Parathyroid adenoma (tissue), 2 donors: ENCODE data around the gene ZDHHC3.

Experiments used
- H2AFZ ChIP-seq: fragments of 300-600 bp; sonication (generic); one replicate; pipeline ENCODE4 v1.7.0; 2017; ENCODE audit warnings: antibody characterized with exemption, mild to moderate bottlenecking
- H3K27ac ChIP-seq: fragments of 300-600 bp; sonication (generic); one replicate; pipeline ENCODE4 v1.7.0; 2017
- H3K27me3 ChIP-seq: fragments of 300-600 bp; sonication (generic); one replicate; pipeline ENCODE4 v1.7.0; 2017; ENCODE audit warnings: low read length; ENCODE audit not compliant: control insufficient read depth, insufficient read depth
- H3K36me3 ChIP-seq: fragments of 300-600 bp; sonication (generic); one replicate; pipeline ENCODE4 v1.7.0; 2017; ENCODE audit warnings: low read length; ENCODE audit not compliant: control insufficient read depth, insufficient read depth
- H3K4me1 ChIP-seq: fragments of 300-600 bp; sonication (generic); one replicate; pipeline ENCODE4 v1.7.0; 2017; ENCODE audit warnings: control low read depth
- H3K4me2 ChIP-seq: fragments of 300-600 bp; sonication (generic); one replicate; pipeline ENCODE4 v1.7.0; 2017; ENCODE audit warnings: low read length
- H3K4me3 ChIP-seq: fragments of 300-600 bp; sonication (generic); one replicate; pipeline ENCODE4 v1.7.0; 2017; ENCODE audit warnings: low read depth, low read length
- H3K79me2 ChIP-seq: fragments of 300-600 bp; sonication (generic); one replicate; pipeline ENCODE4 v1.7.0; 2017; ENCODE audit warnings: control low read depth
- H3K9ac ChIP-seq: fragments of 300-600 bp; sonication (generic); one replicate; pipeline ENCODE4 v1.7.0; 2017; ENCODE audit warnings: mild to moderate bottlenecking
- H3K9me3 ChIP-seq: fragments of 300-600 bp; sonication (generic); one replicate; pipeline ENCODE4 v1.7.0; 2017; ENCODE audit warnings: low read length; ENCODE audit not compliant: control insufficient read depth
- CTCF ChIP-seq: fragments of 300-600 bp; sonication (generic); IDR thresholded peaks from one replicate; pipeline ENCODE4 v1.7.0; 2017; ENCODE audit warnings: antibody characterized with exemption, mild to moderate bottlenecking
- donor health status: primary hyperparathyroidism.

ZDHHC3 gene

GRCh38 chr3:44894485-44894884 is 81.5 kb downstream of the ZDHHC3 start:
- Histone ChIP-seq H3K4me3 (no peak overlapping the region), H3K4me2 (no peak overlapping the region), H3K79me2 (no peaks in the 10 kb centered on the region), H3K4me1 (no peaks in the 10 kb centered on the region), H3K27ac (no peak overlapping the region), H2AFZ (no peak overlapping the region), H3K27me3 (no peaks in the 10 kb centered on the region), H3K9me3 (no peaks in the 10 kb centered on the region), H3K36me3 (no peaks in the 10 kb centered on the region), H3K9ac (no peak overlapping the region)
- TF ChIP-seq CTCF, result no peak

- Histone ChIP-seq H3K4me2 (no peak overlapping the region), H3K79me2 (no peaks in the 10 kb centered on the region), H3K9ac (no peak overlapping the region), H3K36me3 (no peaks in the 10 kb centered on the region), H3K27ac (no peak overlapping the region), H3K9me3 (no peaks in the 10 kb centered on the region), H2AFZ (no peak overlapping the region), H3K4me1 (no peaks in the 10 kb centered on the region), H3K4me3 (no peak overlapping the region), H3K27me3 (no peaks in the 10 kb centered on the region)
- no peak for TF ChIP-seq CTCF
These were observed 82.9 kb downstream of the ZDHHC3 start for GRCh38 chr3:44893097-44893496.

GRCh38 chr3:44892689-44893088 is 83.3 kb downstream of the ZDHHC3 start:
- no peak overlapping the region for H3K9ac ChIP-seq
- H3K4me2 ChIP-seq, result no peak overlapping the region
- no peaks in the 10 kb centered on the region for H3K4me1 ChIP-seq
- H3K27ac ChIP-seq, result no peak overlapping the region
- H3K4me3 ChIP-seq, result no peak overlapping the region
- TF ChIP-seq CTCF, result no peak
- H3K79me2 ChIP-seq, result no peaks in the 10 kb centered on the region
- no peaks in the 10 kb centered on the region for H3K9me3 ChIP-seq
- no peak overlapping the region for H2AFZ ChIP-seq
- H3K36me3 ChIP-seq, result no peaks in the 10 kb centered on the region
- H3K27me3 ChIP-seq, result no peaks in the 10 kb centered on the region

GRCh38 chr3:44890852-44891251 is 85.1 kb downstream of the ZDHHC3 start:
- Histone ChIP-seq H3K9me3 (no peaks in the 10 kb centered on the region), H3K27ac (no peak overlapping the region), H3K4me2 (no peak overlapping the region), H3K36me3 (no peaks in the 10 kb centered on the region), H3K79me2 (no peaks in the 10 kb centered on the region), H3K27me3 (no peaks in the 10 kb centered on the region), H2AFZ (no peak overlapping the region), H3K4me3 (no peak overlapping the region), H3K4me1 (no peaks in the 10 kb centered on the region), H3K9ac (no peak overlapping the region)
- no peak for TF ChIP-seq CTCF

GRCh38 chr3:44890258-44890657 is 85.7 kb downstream of the ZDHHC3 start:
- Histone ChIP-seq H3K9ac (no peak overlapping the region), H3K4me3 (no peak overlapping the region), H3K27me3 (no peaks in the 10 kb centered on the region), H3K4me1 (no peaks in the 10 kb centered on the region), H3K79me2 (no peaks in the 10 kb centered on the region), H3K9me3 (no peaks in the 10 kb centered on the region), H3K4me2 (no peak overlapping the region), H3K27ac (no peak overlapping the region), H3K36me3 (no peaks in the 10 kb centered on the region), H2AFZ (no peak overlapping the region)
- no peak for TF ChIP-seq CTCF
